ENCODE results near the gene KCNMB1.

- no peak for TF ChIP-seq CTCF (IDR thresholded peaks at IDR 0.05)
- no peak for TF ChIP-seq POLR2AphosphoS5 (IDR thresholded peaks at IDR 0.05; ENCODE audit: insufficient read depth in 1 of 2, low read depth in 1 of 2)
These were observed 19.1 kb upstream of the KCNMB1 start for GRCh38 chr5:170408226-170408625.
